ENCODE results near the gene KCNJ10. TPM values are rescaled to one million over a fixed set of nuclear protein-coding genes. Genes with fewer than 3 reads are reported as not detected.

Gene KCNJ10
- total RNA-seq, 2 donors from 2014 or later = not detected

DNA sequence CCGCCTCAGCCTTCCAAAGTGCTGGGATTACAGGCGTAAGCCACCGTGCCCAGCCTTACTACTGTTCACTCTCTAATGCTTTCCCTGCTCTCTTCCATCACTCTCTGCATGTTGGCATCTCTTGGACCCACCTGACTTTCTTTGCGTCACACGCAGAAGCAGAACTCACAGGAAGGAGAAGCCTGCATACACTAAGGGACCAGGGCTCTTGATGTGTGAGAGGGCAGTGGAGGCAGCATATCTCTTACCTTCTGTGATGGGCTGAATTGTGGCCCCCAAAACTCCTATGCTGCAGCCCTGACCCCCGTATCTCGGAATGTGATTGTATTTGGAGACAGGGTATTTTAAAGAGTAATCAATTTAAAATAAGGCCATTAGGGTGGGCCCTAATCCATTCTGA lies 89.2 kb downstream of the KCNJ10 start:
- intact Hi-C loops (cut with DNase I) = no loop called here
- no peak overlapping the region for H3K4me3 ChIP-seq
- no peak for TF ChIP-seq POLR2AphosphoS5 (IDR thresholded peaks at IDR 0.05)
- TF ChIP-seq CTCF (IDR thresholded peaks at IDR 0.05) = no peak
- no peak for TF ChIP-seq POLR2A (IDR thresholded peaks at IDR 0.05)

DNA sequence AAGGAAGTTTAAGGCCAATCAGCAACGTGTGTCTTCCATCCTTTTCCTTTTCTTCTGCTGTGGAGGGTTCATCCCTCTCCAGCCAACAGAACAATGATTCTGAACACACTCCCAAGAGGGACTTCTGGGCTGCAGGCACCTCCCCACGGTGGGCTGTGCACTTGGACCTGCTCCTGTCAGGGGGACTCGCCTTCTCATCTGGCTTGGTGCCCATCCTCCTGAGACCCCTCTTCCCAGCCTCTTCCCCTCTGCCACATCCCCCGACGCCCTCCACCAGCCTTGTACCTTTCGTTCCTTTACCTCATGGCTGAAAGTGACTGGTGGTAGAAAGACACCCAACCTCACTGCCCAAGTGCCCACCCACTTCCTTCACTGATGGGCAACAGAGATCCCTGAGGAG lies 89.9 kb downstream of the KCNJ10 start:
- WGBS = 63% methylated on average over 6 of the region's 6 CpGs
- intact Hi-C loops (cut with DNase I) = no loop called here
- H3K36me3 ChIP-seq = no peaks in the 10 kb centered on the region
- no peak overlapping the region for H3K27ac ChIP-seq
- no peaks in the 10 kb centered on the region for H3K27me3 ChIP-seq (replicated peaks; ENCODE audit: insufficient read depth)
- DNase-seq (ENCODE audit: low spot score) = no peak
- no peaks in the 10 kb centered on the region for H3K4me1 ChIP-seq (replicated peaks)
- no peak overlapping the region for H3K4me3 ChIP-seq
- H3K9me3 ChIP-seq = no peaks in the 10 kb centered on the region
- TF ChIP-seq POLR2A (IDR thresholded peaks at IDR 0.05) (no peak), CTCF (IDR thresholded peaks at IDR 0.05) (no peak), POLR2AphosphoS5 (IDR thresholded peaks at IDR 0.05) (no peak)

More for the DNA sequence above, 89.2 kb downstream of the KCNJ10 start:
- H3K36me3 ChIP-seq = no peaks in the 10 kb centered on the region
- H3K4me1 ChIP-seq (replicated peaks) = no peaks in the 10 kb centered on the region
- WGBS = 100% methylated on average over 7 of the region's 7 CpGs
- no peak overlapping the region for H3K27ac ChIP-seq
- DNase-seq (ENCODE audit: low spot score) = no peak
- H3K27me3 ChIP-seq (replicated peaks; ENCODE audit: insufficient read depth) = no peaks in the 10 kb centered on the region
- H3K9me3 ChIP-seq = no peaks in the 10 kb centered on the region

- TF ChIP-seq POLR2A (IDR thresholded peaks at IDR 0.05) (no peak), CTCF (IDR thresholded peaks at IDR 0.05) (no peak), POLR2AphosphoS5 (IDR thresholded peaks at IDR 0.05) (no peak)
- intact Hi-C loops (cut with DNase I) = no loop called here
- no peak overlapping the region for H3K4me3 ChIP-seq
- H3K4me1 ChIP-seq (replicated peaks) = no peaks in the 10 kb centered on the region
- 19% methylated on average over 3 of the region's 3 CpGs for WGBS
- no peak overlapping the region for H3K27ac ChIP-seq
- no peak for DNase-seq (ENCODE audit: low spot score)
- no peaks in the 10 kb centered on the region for H3K36me3 ChIP-seq
- no peaks in the 10 kb centered on the region for H3K27me3 ChIP-seq (replicated peaks; ENCODE audit: insufficient read depth)
- no peaks in the 10 kb centered on the region for H3K9me3 ChIP-seq
These were observed 90.7 kb downstream of the KCNJ10 start for GRCh38 chr1:159979257-159979656.

DNA sequence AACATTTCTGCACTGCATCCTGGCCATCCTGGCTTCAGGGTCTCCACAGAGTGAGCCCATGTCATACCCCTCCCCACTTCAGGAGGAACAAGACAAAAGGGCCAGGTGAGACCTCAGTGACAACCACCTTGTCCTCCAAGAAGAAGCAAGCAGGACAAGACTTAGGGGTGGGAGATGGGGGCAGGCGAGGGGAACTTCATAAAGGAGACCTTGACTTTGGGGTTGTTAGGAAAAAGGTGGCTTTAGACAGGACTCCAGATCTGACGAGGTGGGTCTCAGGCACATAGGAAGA lies 91.9 kb downstream of the KCNJ10 start:
- H3K4me3 ChIP-seq = no peak overlapping the region
- H3K9me3 ChIP-seq = no peaks in the 10 kb centered on the region
- no peaks in the 10 kb centered on the region for H3K4me1 ChIP-seq (replicated peaks)
- H3K36me3 ChIP-seq = no peaks in the 10 kb centered on the region
- H3K27me3 ChIP-seq (replicated peaks; ENCODE audit: insufficient read depth) = no peaks in the 10 kb centered on the region
- 98% methylated on average over 2 of the region's 2 CpGs for WGBS
- TF ChIP-seq POLR2A (IDR thresholded peaks at IDR 0.05) = no peak
- TF ChIP-seq CTCF (IDR thresholded peaks at IDR 0.05) = no peak
- no peak for TF ChIP-seq POLR2AphosphoS5 (IDR thresholded peaks at IDR 0.05)
- intact Hi-C loops (cut with DNase I) = no loop called here
- DNase-seq (ENCODE audit: low spot score) = no peak
- no peak overlapping the region for H3K27ac ChIP-seq

- WGBS = 84% methylated on average over 6 of the region's 6 CpGs
- intact Hi-C loops (cut with DNase I) = no loop called here
- Histone ChIP-seq H3K27ac (no peak overlapping the region), H3K27me3 (replicated peaks; ENCODE audit: insufficient read depth) (no peaks in the 10 kb centered on the region), H3K9me3 (no peaks in the 10 kb centered on the region), H3K4me3 (no peak overlapping the region), H3K4me1 (replicated peaks) (no peaks in the 10 kb centered on the region), H3K36me3 (no peaks in the 10 kb centered on the region)
- TF ChIP-seq POLR2AphosphoS5 (IDR thresholded peaks at IDR 0.05) (no peak), CTCF (IDR thresholded peaks at IDR 0.05) (no peak), POLR2A (IDR thresholded peaks at IDR 0.05) (no peak)
- DNase-seq (ENCODE audit: low spot score) = no peak
These were observed 92.4 kb downstream of the KCNJ10 start for GRCh38 chr1:159977364-159978106.
